ENCODE measurements around the gene CDK14. TPM values are rescaled to one million over a fixed set of nuclear protein-coding genes. Genes with fewer than 3 reads are reported as not detected.

CDK14 gene
- total and polyA plus RNA-seq, 2 of the 8 experiments (the other 6 are each of a cell fraction or from before 2014, with no cell fraction given) = 5.5 to 47.3 TPM

GRCh38 chr7:90944021-90944420 lies 347.9 kb downstream of the CDK14 start (continued):
- TF ChIP-seq SIN3A (conservative IDR thresholded peaks at IDR 0.05 in 1 of 2, IDR thresholded peaks at IDR 0.05 in 1 of 2; ENCODE audit: low read depth in 1 of 2, low read length in 2 of 2) = no peak
